ENCODE measurements around the gene WDR59.

DNA sequence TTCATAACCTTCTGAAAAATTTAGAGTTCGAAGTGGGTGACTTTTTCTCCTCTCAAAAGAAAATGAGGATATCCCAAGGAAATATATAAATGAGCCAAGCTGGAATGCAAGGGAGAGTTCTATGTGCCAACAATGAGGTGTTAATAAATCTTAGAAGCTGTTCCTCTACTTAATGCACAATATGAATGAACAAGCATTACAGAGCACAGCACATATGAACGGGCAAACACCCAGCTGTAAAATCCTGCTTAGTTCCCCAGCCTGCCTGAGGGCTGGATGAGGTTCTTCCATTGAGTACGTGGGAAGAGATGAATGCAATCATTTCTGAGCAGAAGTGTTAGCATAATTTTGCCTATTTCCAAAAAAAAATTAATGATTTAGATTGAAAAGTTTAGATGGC is 58.1 kb downstream of the WDR59 start:
- no peak for TF ChIP-seq TAF1 (IDR thresholded peaks at IDR 0.05; ENCODE audit: borderline replicate concordance, low read depth, low read length)
- TF ChIP-seq FOXM1 (IDR thresholded peaks at IDR 0.05; ENCODE audit: low read depth) = no peak
